GM21619 (cell line): ENCODE measurements around the gene CAMK4.

Experiments
- ATAC-seq: cut with Tn5 transposase; IDR thresholded peaks from one replicate; pipeline ENCODE4 v1.9.1; 2021; ENCODE audit not compliant: unreplicated experiment

The CAMK4 gene

GRCh38 chr5:111520908-111521307 is 296.7 kb downstream of the CAMK4 start:
- no peak for ATAC-seq

- no peak for ATAC-seq
Observed at GRCh38 chr5:111528056-111528455, 303.9 kb downstream of the CAMK4 start.

GRCh38 chr5:111530298-111530740 is 306.1 kb downstream of the CAMK4 start:
- ATAC-seq: peak; percentile 88

GRCh38 chr5:111532886-111533582 is 308.9 kb downstream of the CAMK4 start:
- no peak for ATAC-seq

- no peak for ATAC-seq
Observed at GRCh38 chr5:111535879-111536549, 311.8 kb downstream of the CAMK4 start.

GRCh38 chr5:111537141-111538024 is 313.2 kb downstream of the CAMK4 start:
- no peak for ATAC-seq
